Measurements from ENCODE around the gene PIEZO2. TPM values are rescaled to one million over a fixed set of nuclear protein-coding genes. Genes with fewer than 3 reads are reported as not detected.

The PIEZO2 gene
- total RNA-seq, 1 donor from 2014 or later, result 1.7 TPM

DNA sequence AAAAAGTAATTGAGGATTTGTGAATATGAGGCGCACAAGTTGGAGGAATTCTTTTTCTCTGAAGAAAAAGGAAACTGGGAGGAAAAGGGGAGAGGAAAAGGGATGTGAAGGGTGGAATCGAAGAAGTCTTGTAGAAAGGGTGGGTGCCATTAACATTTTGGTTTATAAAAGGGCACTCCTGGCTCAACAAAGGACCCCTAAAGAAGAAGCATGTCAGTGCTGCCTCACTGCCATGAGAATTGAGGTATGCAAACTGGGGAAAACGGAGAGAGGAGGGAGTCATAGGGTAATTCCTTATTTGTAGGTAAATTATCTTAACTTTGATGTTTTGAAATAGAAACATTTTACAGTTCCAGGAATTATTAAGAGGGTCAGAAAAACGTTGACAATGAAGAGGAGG is 416.4 kb downstream of the PIEZO2 start:
- no peak for DNase-seq (ENCODE audit: low spot score, unreplicated experiment)
- no peaks in the 10 kb centered on the region for H3K27me3 Mint-ChIP-seq
- H3K27ac Mint-ChIP-seq, result no peak overlapping the region
- H3K4me3 Mint-ChIP-seq (ENCODE audit: low read depth), result no peak overlapping the region
- no peaks in the 10 kb centered on the region for H3K36me3 Mint-ChIP-seq (ENCODE audit: insufficient read depth)
- no peaks in the 10 kb centered on the region for H3K9me3 Mint-ChIP-seq (ENCODE audit: low read depth)
- H3K4me1 Mint-ChIP-seq (ENCODE audit: low read depth), result no peaks in the 10 kb centered on the region
- TF ChIP-seq CTCF (IDR thresholded peaks at IDR 0.05; ENCODE audit: unreplicated experiment), result no peak

DNA sequence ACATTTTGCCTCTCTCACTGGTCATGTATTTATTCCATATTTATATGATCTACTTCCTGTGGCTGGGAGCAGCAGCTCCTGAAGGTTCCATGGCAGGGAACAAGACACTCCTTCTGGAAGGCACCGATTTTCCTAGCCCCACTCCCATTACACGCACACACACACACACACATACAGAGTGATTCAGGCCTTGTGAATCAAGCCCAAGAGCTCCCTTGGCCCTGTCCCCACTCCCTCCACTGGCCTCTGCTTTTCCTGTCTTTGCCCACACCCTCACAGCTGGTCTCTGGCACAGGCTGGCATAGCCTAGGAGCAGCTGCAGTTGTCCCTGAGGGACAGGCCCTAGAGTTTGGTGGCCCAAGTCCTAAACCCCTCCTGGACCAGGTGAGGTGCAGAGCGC is 421.9 kb downstream of the PIEZO2 start:
- DNase-seq (ENCODE audit: low spot score, unreplicated experiment), result no peak
- Mint-ChIP-seq H3K27me3 (no peaks in the 10 kb centered on the region), H3K36me3 (ENCODE audit: insufficient read depth) (peaks cover 3% of the 10 kb centered on the region), H3K27ac (peak overlapping the region; percentile 56), H3K9me3 (ENCODE audit: low read depth) (no peaks in the 10 kb centered on the region), H3K4me3 (ENCODE audit: low read depth) (no peak overlapping the region), H3K4me1 (ENCODE audit: low read depth) (no peaks in the 10 kb centered on the region)
- TF ChIP-seq CTCF (IDR thresholded peaks at IDR 0.05; ENCODE audit: unreplicated experiment), result no peak

- Mint-ChIP-seq H3K4me3 (ENCODE audit: low read depth) (no peak overlapping the region), H3K27ac (no peak overlapping the region), H3K9me3 (ENCODE audit: low read depth) (no peaks in the 10 kb centered on the region), H3K36me3 (ENCODE audit: insufficient read depth) (peaks cover 3% of the 10 kb centered on the region), H3K4me1 (ENCODE audit: low read depth) (no peaks in the 10 kb centered on the region), H3K27me3 (no peaks in the 10 kb centered on the region)
- TF ChIP-seq CTCF (IDR thresholded peaks at IDR 0.05; ENCODE audit: unreplicated experiment), result no peak
- DNase-seq (ENCODE audit: low spot score, unreplicated experiment), result no peak
These were observed 422.9 kb downstream of the PIEZO2 start for GRCh38 chr18:10726198-10727068.

GRCh38 chr18:10724666-10725065 is 424.7 kb downstream of the PIEZO2 start:
- Mint-ChIP-seq H3K27me3 (no peaks in the 10 kb centered on the region), H3K4me1 (ENCODE audit: low read depth) (no peaks in the 10 kb centered on the region), H3K36me3 (ENCODE audit: insufficient read depth) (peaks cover 3% of the 10 kb centered on the region), H3K9me3 (ENCODE audit: low read depth) (no peaks in the 10 kb centered on the region), H3K27ac (no peak overlapping the region), H3K4me3 (ENCODE audit: low read depth) (no peak overlapping the region)
- no peak for DNase-seq (ENCODE audit: low spot score, unreplicated experiment)
- no peak for TF ChIP-seq CTCF (IDR thresholded peaks at IDR 0.05; ENCODE audit: unreplicated experiment)

DNA sequence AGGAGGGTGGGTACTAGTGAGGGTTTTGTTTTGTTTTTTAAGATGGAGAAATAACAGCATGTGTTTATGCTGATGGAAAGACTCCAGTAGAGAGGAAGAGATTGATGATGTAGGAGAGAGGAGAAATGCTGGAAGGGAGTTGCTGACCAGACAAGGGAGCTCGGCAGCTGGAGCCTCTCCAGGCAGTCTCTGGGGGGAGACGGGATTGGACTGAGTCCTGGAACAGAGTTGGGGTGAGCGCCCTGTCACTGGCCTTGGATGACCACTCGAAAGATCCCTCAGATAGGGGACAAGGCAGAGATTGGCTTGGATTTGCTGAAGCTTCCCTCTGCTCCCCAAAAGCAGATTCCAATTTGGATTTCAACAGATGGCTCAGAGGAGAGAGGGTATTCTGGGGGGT is 425.9 kb downstream of the PIEZO2 start:
- no peak overlapping the region for H3K27ac Mint-ChIP-seq
- no peaks in the 10 kb centered on the region for H3K27me3 Mint-ChIP-seq
- H3K9me3 Mint-ChIP-seq (ENCODE audit: low read depth), result no peaks in the 10 kb centered on the region
- no peak for TF ChIP-seq CTCF (IDR thresholded peaks at IDR 0.05; ENCODE audit: unreplicated experiment)
- peaks cover 3% of the 10 kb centered on the region for H3K36me3 Mint-ChIP-seq (ENCODE audit: insufficient read depth)
- H3K4me1 Mint-ChIP-seq (ENCODE audit: low read depth), result no peaks in the 10 kb centered on the region
- DNase-seq (ENCODE audit: low spot score, unreplicated experiment), result no peak
- no peak overlapping the region for H3K4me3 Mint-ChIP-seq (ENCODE audit: low read depth)
